Fibroblast of pulmonary artery (primary cell): ENCODE results near the gene SPACDR.

Experiments
- DNase-seq: peaks from one replicate; pipeline ENCODE4 v3.0.0-alpha.2; 2010; ENCODE audit warnings: low read depth
- H3K4me3 ChIP-seq: replicated peaks from 2 replicates; pipeline ENCODE4 v1.5.1; 2011; ENCODE audit warnings: low read depth, mild to moderate bottlenecking, control low read depth, low read length, moderate library complexity
- CTCF ChIP-seq: IDR thresholded peaks from 2 replicates; pipeline ENCODE4 v1.5.1; 2011; ENCODE audit warnings: mild to moderate bottlenecking, control low read depth, low read length, inconsistent platforms; ENCODE audit errors: missing control alignments

SPACDR gene

GRCh38 chr7:100496509-100496908 lies 32.4 kb upstream of the SPACDR start:
- DNase-seq: no peak
- TF ChIP-seq CTCF: no peak
- H3K4me3 ChIP-seq: no peak overlapping the region

GRCh38 chr7:100493476-100494264 lies 29.6 kb upstream of the SPACDR start:
- TF ChIP-seq CTCF: no peak
- no peak for DNase-seq
- no peak overlapping the region for H3K4me3 ChIP-seq

GRCh38 chr7:100492738-100493475 lies 28.8 kb upstream of the SPACDR start:
- DNase-seq: no peak
- no peak for TF ChIP-seq CTCF
- no peak overlapping the region for H3K4me3 ChIP-seq

- no peak for TF ChIP-seq CTCF
- H3K4me3 ChIP-seq: no peak overlapping the region
- DNase-seq: no peak
These were observed 27.1 kb upstream of the SPACDR start for GRCh38 chr7:100491192-100491578.

GRCh38 chr7:100490483-100491191 lies 26.6 kb upstream of the SPACDR start:
- DNase-seq: no peak
- no peak for TF ChIP-seq CTCF
- H3K4me3 ChIP-seq: no peak overlapping the region

GRCh38 chr7:100489824-100490223 lies 25.8 kb upstream of the SPACDR start:
- H3K4me3 ChIP-seq: no peak overlapping the region
- no peak for TF ChIP-seq CTCF
- peak; percentile 90 for DNase-seq
